GM12872 (cell line): ENCODE measurements around the gene PLEKHN1.

Source experiments
- CTCF ChIP-seq: IDR thresholded peaks from 3 replicates; pipeline ENCODE4 v1.5.1; 2011; ENCODE audit warnings: low read depth, mild to moderate bottlenecking, low read length, moderate library complexity; ENCODE audit not compliant: insufficient read depth

The PLEKHN1 gene

GRCh38 chr1:966135-966703, at the start of gene PLEKHN1:
Gene PLEKHN1 (plus strand): TSS chr1:966482. CDS start chr1:966532, 50 bp downstream.
- no peak for TF ChIP-seq CTCF

GRCh38 chr1:917076-917459, 49.2 kb upstream of the PLEKHN1 start:
- no peak for TF ChIP-seq CTCF

GRCh38 chr1:917466-918091, 48.7 kb upstream of the PLEKHN1 start:
- no peak for TF ChIP-seq CTCF

GRCh38 chr1:918353-918752, 47.9 kb upstream of the PLEKHN1 start:
- TF ChIP-seq CTCF: no peak

GRCh38 chr1:918843-919242, 47.4 kb upstream of the PLEKHN1 start:
- TF ChIP-seq CTCF: no peak

- TF ChIP-seq CTCF: no peak
These were observed 46.9 kb upstream of the PLEKHN1 start for GRCh38 chr1:919271-919872.

- TF ChIP-seq CTCF: no peak
These were observed 46.3 kb upstream of the PLEKHN1 start for GRCh38 chr1:920010-920409.
